Measurements from ENCODE around the gene LRRC45.

Gene LRRC45

GRCh38 chr17:82004517-82005455 lies 18.3 kb upstream of the LRRC45 start:
- Histone ChIP-seq H4K20me1 (ENCODE audit: low read depth, low read length) (no peaks in the 10 kb centered on the region), H3K27me3 (ENCODE audit: low read length) (no peaks in the 10 kb centered on the region), H3K79me2 (ENCODE audit: insufficient read depth, low read length) (no peaks in the 10 kb centered on the region), H3F3A (ENCODE audit: insufficient read depth) (no peaks in the 10 kb centered on the region), H3K9me2 (replicated peaks; ENCODE audit: insufficient read depth, low read length) (no peaks in the 10 kb centered on the region), H3K4me2 (ENCODE audit: low read depth, low read length, poor library complexity, severe bottlenecking) (no peak overlapping the region), H3K4me3 (ENCODE audit: insufficient read depth, low read length, poor library complexity, severe bottlenecking) (no peak overlapping the region), H3K9me3 (ENCODE audit: insufficient read depth, low read length) (no peaks in the 10 kb centered on the region), H3K36me3 (ENCODE audit: low read length) (no peaks in the 10 kb centered on the region), H3K9ac (ENCODE audit: low read length) (no peak overlapping the region), H2AFZ (ENCODE audit: low read depth, low read length, severe bottlenecking) (no peak overlapping the region), H3K27ac (ENCODE audit: low read depth, low read length) (no peak overlapping the region)
- no peak for TF ChIP-seq CTCF (IDR thresholded peaks at IDR 0.05; ENCODE audit: insufficient read depth, low read length, poor library complexity, severe bottlenecking)
- no peak for TF ChIP-seq EZH2phosphoT487 (conservative IDR thresholded peaks at IDR 0.05; ENCODE audit: low read length)

- no peak overlapping the region for H3K9ac ChIP-seq (ENCODE audit: low read length)
- H4K20me1 ChIP-seq (ENCODE audit: low read depth, low read length), result no peaks in the 10 kb centered on the region
- no peaks in the 10 kb centered on the region for H3K79me2 ChIP-seq (ENCODE audit: insufficient read depth, low read length)
- no peak overlapping the region for H3K27ac ChIP-seq (ENCODE audit: low read depth, low read length)
- H3K4me3 ChIP-seq (ENCODE audit: insufficient read depth, low read length, poor library complexity, severe bottlenecking), result no peak overlapping the region
- no peak overlapping the region for H3K4me2 ChIP-seq (ENCODE audit: low read depth, low read length, poor library complexity, severe bottlenecking)
- TF ChIP-seq CTCF (IDR thresholded peaks at IDR 0.05; ENCODE audit: insufficient read depth, low read length, poor library complexity, severe bottlenecking), result no peak
- no peak for TF ChIP-seq EZH2phosphoT487 (conservative IDR thresholded peaks at IDR 0.05; ENCODE audit: low read length)
- H3K9me2 ChIP-seq (replicated peaks; ENCODE audit: insufficient read depth, low read length), result no peaks in the 10 kb centered on the region
- no peaks in the 10 kb centered on the region for H3K9me3 ChIP-seq (ENCODE audit: insufficient read depth, low read length)
- H2AFZ ChIP-seq (ENCODE audit: low read depth, low read length, severe bottlenecking), result no peak overlapping the region
- no peaks in the 10 kb centered on the region for H3K36me3 ChIP-seq (ENCODE audit: low read length)
- H3K27me3 ChIP-seq (ENCODE audit: low read length), result no peaks in the 10 kb centered on the region
- no peaks in the 10 kb centered on the region for H3F3A ChIP-seq (ENCODE audit: insufficient read depth)
Measured at GRCh38 chr17:82005701-82006348, 17.3 kb upstream of the LRRC45 start.

- H4K20me1 ChIP-seq (ENCODE audit: low read depth, low read length), result no peaks in the 10 kb centered on the region
Measured at GRCh38 chr17:82006468-82007227, 16.5 kb upstream of the LRRC45 start.

More at GRCh38 chr17:82006468-82007227, 16.5 kb upstream of the LRRC45 start:
- Histone ChIP-seq H3F3A (ENCODE audit: insufficient read depth) (no peaks in the 10 kb centered on the region), H2AFZ (ENCODE audit: low read depth, low read length, severe bottlenecking) (no peak overlapping the region), H3K9ac (ENCODE audit: low read length) (no peak overlapping the region), H3K27me3 (ENCODE audit: low read length) (no peaks in the 10 kb centered on the region), H3K36me3 (ENCODE audit: low read length) (no peaks in the 10 kb centered on the region), H3K27ac (ENCODE audit: low read depth, low read length) (no peak overlapping the region), H3K9me2 (replicated peaks; ENCODE audit: insufficient read depth, low read length) (no peaks in the 10 kb centered on the region), H3K79me2 (ENCODE audit: insufficient read depth, low read length) (no peaks in the 10 kb centered on the region), H3K9me3 (ENCODE audit: insufficient read depth, low read length) (no peaks in the 10 kb centered on the region), H3K4me3 (ENCODE audit: insufficient read depth, low read length, poor library complexity, severe bottlenecking) (no peak overlapping the region), H3K4me2 (ENCODE audit: low read depth, low read length, poor library complexity, severe bottlenecking) (no peak overlapping the region)
- TF ChIP-seq EZH2phosphoT487 (conservative IDR thresholded peaks at IDR 0.05; ENCODE audit: low read length) (no peak), CTCF (IDR thresholded peaks at IDR 0.05; ENCODE audit: insufficient read depth, low read length, poor library complexity, severe bottlenecking) (no peak)
